Measurements from ENCODE around the gene VAV2. TPM values are rescaled to one million over a fixed set of nuclear protein-coding genes. Genes with fewer than 3 reads are reported as not detected.
"Not testable (repeated sequence)": the region's sequence is repeated elsewhere in the genome, so short reads cannot be mapped to it uniquely, and the experiment has no call there.

VAV2 gene
- total RNA-seq, 2 experiments from 2014 or later: 4.7 to 6.4 TPM

GRCh38 chr9:133910855-133911514 is 81.1 kb downstream of the VAV2 start:
- POLR2A ChIA-PET: no interaction called here
- no peaks in the 10 kb centered on the region for H3K4me1 Mint-ChIP-seq
- H3K27ac Mint-ChIP-seq: no peak overlapping the region
- DNase-seq (no peak), ATAC-seq (ENCODE audit: low read depth) (no peak)
- H3K9me3 Mint-ChIP-seq: no peaks in the 10 kb centered on the region
- H3K4me3 Mint-ChIP-seq: no peak overlapping the region
- H3K27me3 Mint-ChIP-seq: peaks cover 2% of the 10 kb centered on the region
- H3K36me3 Mint-ChIP-seq: no peaks in the 10 kb centered on the region

- Mint-ChIP-seq H3K4me3 (no peak overlapping the region), H3K4me1 (no peaks in the 10 kb centered on the region), H3K36me3 (no peaks in the 10 kb centered on the region), H3K27me3 (no peaks in the 10 kb centered on the region), H3K9me3 (no peaks in the 10 kb centered on the region), H3K27ac (no peak overlapping the region)
- ATAC-seq (ENCODE audit: low read depth) (no peak), DNase-seq (no peak)
- POLR2A ChIA-PET: no interaction called here
Observed at GRCh38 chr9:133906932-133907910, 84.9 kb downstream of the VAV2 start.

GRCh38 chr9:133906218-133906617 is 85.9 kb downstream of the VAV2 start:
- Mint-ChIP-seq H3K4me3 (no peak overlapping the region), H3K4me1 (no peaks in the 10 kb centered on the region), H3K27ac (no peak overlapping the region), H3K27me3 (no peaks in the 10 kb centered on the region), H3K9me3 (no peaks in the 10 kb centered on the region), H3K36me3 (no peaks in the 10 kb centered on the region)
- ATAC-seq (ENCODE audit: low read depth) (no peak), DNase-seq (no peak)
- POLR2A ChIA-PET: no interaction called here

- no peaks in the 10 kb centered on the region for H3K36me3 Mint-ChIP-seq
- no peak overlapping the region for H3K27ac Mint-ChIP-seq
- ATAC-seq (ENCODE audit: low read depth): no peak
- DNase-seq: no peak
- H3K27me3 Mint-ChIP-seq: no peaks in the 10 kb centered on the region
- no peak overlapping the region for H3K4me3 Mint-ChIP-seq
- H3K9me3 Mint-ChIP-seq: no peaks in the 10 kb centered on the region
- no peaks in the 10 kb centered on the region for H3K4me1 Mint-ChIP-seq
- POLR2A ChIA-PET: no interaction called here
Observed at GRCh38 chr9:133905493-133905892, 86.6 kb downstream of the VAV2 start.

GRCh38 chr9:133904346-133905090 is 87.6 kb downstream of the VAV2 start:
- POLR2A ChIA-PET: no interaction called here
- no peaks in the 10 kb centered on the region for H3K27me3 Mint-ChIP-seq
- no peaks in the 10 kb centered on the region for H3K36me3 Mint-ChIP-seq
- H3K4me3 Mint-ChIP-seq: no peak overlapping the region
- H3K4me1 Mint-ChIP-seq: no peaks in the 10 kb centered on the region
- no peak for ATAC-seq (ENCODE audit: low read depth)
- no peak overlapping the region for H3K27ac Mint-ChIP-seq
- H3K9me3 Mint-ChIP-seq: no peaks in the 10 kb centered on the region
- no peak for DNase-seq

GRCh38 chr9:133901184-133901835 is 90.8 kb downstream of the VAV2 start:
- Mint-ChIP-seq H3K27me3 (no peaks in the 10 kb centered on the region), H3K4me3 (no peak overlapping the region), H3K36me3 (no peaks in the 10 kb centered on the region), H3K9me3 (no peaks in the 10 kb centered on the region), H3K4me1 (no peaks in the 10 kb centered on the region), H3K27ac (no peak overlapping the region)
- POLR2A ChIA-PET: no interaction called here
- DNase-seq (no peak), ATAC-seq (ENCODE audit: low read depth) (no peak)

GRCh38 chr9:133897675-133898074 is 94.4 kb downstream of the VAV2 start:
- no peaks in the 10 kb centered on the region for H3K36me3 Mint-ChIP-seq
- no peak overlapping the region for H3K27ac Mint-ChIP-seq
- no peak overlapping the region for H3K4me3 Mint-ChIP-seq
- ATAC-seq (ENCODE audit: low read depth): no peak
- no peak for DNase-seq
- no peaks in the 10 kb centered on the region for H3K27me3 Mint-ChIP-seq
- no peaks in the 10 kb centered on the region for H3K9me3 Mint-ChIP-seq
- H3K4me1 Mint-ChIP-seq: no peaks in the 10 kb centered on the region
- POLR2A ChIA-PET: no interaction called here

GRCh38 chr9:133896007-133896406 is 96.1 kb downstream of the VAV2 start:
- H3K4me3 Mint-ChIP-seq; H3K4me1 Mint-ChIP-seq; H3K27me3 Mint-ChIP-seq; ATAC-seq (ENCODE audit: low read depth); POLR2A ChIA-PET; DNase-seq; H3K36me3 Mint-ChIP-seq; H3K27ac Mint-ChIP-seq; H3K9me3 Mint-ChIP-seq: not testable (repeated sequence)

GRCh38 chr9:133895335-133895734 is 96.8 kb downstream of the VAV2 start:
- Mint-ChIP-seq H3K27me3 (no peaks in the 10 kb centered on the region), H3K27ac (no peak overlapping the region), H3K36me3 (no peaks in the 10 kb centered on the region), H3K4me1 (no peaks in the 10 kb centered on the region), H3K4me3 (no peak overlapping the region), H3K9me3 (no peaks in the 10 kb centered on the region)
- DNase-seq (no peak), ATAC-seq (ENCODE audit: low read depth) (no peak)
- POLR2A ChIA-PET: no interaction called here

- DNase-seq (no peak), ATAC-seq (ENCODE audit: low read depth) (no peak)
- H3K4me3 Mint-ChIP-seq: no peak overlapping the region
- H3K27ac Mint-ChIP-seq: no peak overlapping the region
- POLR2A ChIA-PET: no interaction called here
- no peaks in the 10 kb centered on the region for H3K4me1 Mint-ChIP-seq
- H3K36me3 Mint-ChIP-seq: no peaks in the 10 kb centered on the region
- H3K27me3 Mint-ChIP-seq: no peaks in the 10 kb centered on the region
- no peaks in the 10 kb centered on the region for H3K9me3 Mint-ChIP-seq
Observed at GRCh38 chr9:133894377-133895321, 97.5 kb downstream of the VAV2 start.

GRCh38 chr9:133893191-133893994 is 98.7 kb downstream of the VAV2 start:
- no peaks in the 10 kb centered on the region for H3K4me1 Mint-ChIP-seq
- no peak for ATAC-seq (ENCODE audit: low read depth)
- H3K36me3 Mint-ChIP-seq: no peaks in the 10 kb centered on the region
- H3K27me3 Mint-ChIP-seq: no peaks in the 10 kb centered on the region
- no peak overlapping the region for H3K27ac Mint-ChIP-seq
- DNase-seq: no peak
- no peak overlapping the region for H3K4me3 Mint-ChIP-seq
- no peaks in the 10 kb centered on the region for H3K9me3 Mint-ChIP-seq
- POLR2A ChIA-PET: no interaction called here

All from activated naive CD8-positive, alpha-beta T cell treated with anti-CD3 and anti-CD28 coated beads, Interleukin-2, amount 10 ng/mL, durations not matched to agents 7 days and 5 days (primary cell).